ENCODE results near the gene KIF7. TPM values are rescaled to one million over a fixed set of nuclear protein-coding genes. Genes with fewer than 3 reads are reported as not detected.
"Not testable (repeated sequence)": the region's sequence is repeated elsewhere in the genome, so short reads cannot be mapped to it uniquely, and the experiment has no call there.

Gene KIF7
- total RNA-seq, 1 experiment from 2014 or later: 2.7 TPM

GRCh38 chr15:89693091-89693490, 37.8 kb upstream of the KIF7 start:
- ChIA-PET POLR2A (interaction anchor here (0.5 to 0.7 kb wide), 4 partner anchors 9 to 283 kb away, joined by 3 read pairs; no protein-coding TSS in a partner anchor), CTCF (interaction anchor here (0.6 to 0.7 kb wide), 3 partner anchors 14 to 524 kb away, joined by 3 to 4 read pairs (median 3); partner anchors contain the start of gene PLIN1)
- intact Hi-C loops (cut with micrococcal nuclease): loop anchor here (5.0 kb wide), 1 partner anchor 46 kb away; no protein-coding TSS in a partner anchor
- Mint-ChIP-seq H3K27me3 (ENCODE audit: insufficient read depth, unreplicated experiment) (no peaks in the 10 kb centered on the region), H3K27ac (ENCODE audit: low read depth, unreplicated experiment) (no peak overlapping the region), H3K36me3 (ENCODE audit: insufficient read depth, unreplicated experiment) (no peaks in the 10 kb centered on the region), H3K9me3 (ENCODE audit: unreplicated experiment) (no peaks in the 10 kb centered on the region), H3K4me3 (ENCODE audit: unreplicated experiment) (no peak overlapping the region), H3K4me1 (ENCODE audit: insufficient read depth, unreplicated experiment) (peaks cover 5% of the 10 kb centered on the region)
- no TSS peak for BruUV-seq (replicated peaks)
- TF ChIP-seq CTCF (IDR thresholded peaks at IDR 0.05; ENCODE audit: unreplicated experiment): no peak
- DNase-seq (ENCODE audit: unreplicated experiment): no peak

GRCh38 chr15:89690276-89691218, 35.3 kb upstream of the KIF7 start, which contains the start of the genes PEX11A and WDR93:
Gene PEX11A (minus strand): TSS chr15:89690754. CDS start chr15:89690632, 122 bp downstream.
Gene WDR93 (plus strand): TSS chr15:89690811. CDS start chr15:89701747, 10,936 bp downstream.
- ChIA-PET CTCF (interaction anchor here (0.6 to 1.8 kb wide), 4 partner anchors 17 to 184 kb away, joined by 3 to 7 read pairs (median 5); no protein-coding TSS in a partner anchor), POLR2A (interaction anchor here (0.6 to 1.7 kb wide), 2 partner anchors 8 to 10 kb away, joined by 3 to 8 read pairs; no protein-coding TSS in a partner anchor)
- intact Hi-C loops (cut with micrococcal nuclease): loop anchor here (5.0 kb wide), 1 partner anchor 43 kb away; no protein-coding TSS in a partner anchor
- no peaks in the 10 kb centered on the region for H3K27me3 Mint-ChIP-seq (ENCODE audit: insufficient read depth, unreplicated experiment)
- peaks cover 5% of the 10 kb centered on the region for H3K4me1 Mint-ChIP-seq (ENCODE audit: insufficient read depth, unreplicated experiment)
- peak; percentile 82 for DNase-seq (ENCODE audit: unreplicated experiment)
- H3K9me3 Mint-ChIP-seq (ENCODE audit: unreplicated experiment): no peaks in the 10 kb centered on the region
- TSS peak; percentile 56 for BruUV-seq (replicated peaks)
- no peak for TF ChIP-seq CTCF (IDR thresholded peaks at IDR 0.05; ENCODE audit: unreplicated experiment)
- H3K36me3 Mint-ChIP-seq (ENCODE audit: insufficient read depth, unreplicated experiment): no peaks in the 10 kb centered on the region
- peak within 1 kb of the TSS; percentile 78 for H3K4me3 Mint-ChIP-seq (ENCODE audit: unreplicated experiment)
- peak within 1 kb of the TSS; percentile 67 for H3K27ac Mint-ChIP-seq (ENCODE audit: low read depth, unreplicated experiment)

GRCh38 chr15:89689930-89690275, 34.6 kb upstream of the KIF7 start:
- intact Hi-C loops (cut with micrococcal nuclease): loop anchor here (5.0 kb wide), 1 partner anchor 43 kb away; no protein-coding TSS in a partner anchor
- not testable (repeated sequence) for H3K4me1 Mint-ChIP-seq (ENCODE audit: insufficient read depth, unreplicated experiment); DNase-seq (ENCODE audit: unreplicated experiment); BruUV-seq (replicated peaks); H3K9me3 Mint-ChIP-seq (ENCODE audit: unreplicated experiment); H3K36me3 Mint-ChIP-seq (ENCODE audit: insufficient read depth, unreplicated experiment); H3K27me3 Mint-ChIP-seq (ENCODE audit: insufficient read depth, unreplicated experiment)
- peak overlapping the region; percentile 67 for H3K27ac Mint-ChIP-seq (ENCODE audit: low read depth, unreplicated experiment)
- peak overlapping the region; percentile 78 for H3K4me3 Mint-ChIP-seq (ENCODE audit: unreplicated experiment)
- CTCF ChIA-PET: interaction anchor here (0.7 to 0.9 kb wide), 2 partner anchors 27 to 50 kb away, joined by 3 to 4 read pairs; no protein-coding TSS in a partner anchor
- POLR2A ChIA-PET: interaction anchor here (1.7 kb wide), 1 partner anchor 9 kb away, joined by 8 read pairs; no protein-coding TSS in a partner anchor

- Mint-ChIP-seq H3K9me3 (ENCODE audit: unreplicated experiment) (no peaks in the 10 kb centered on the region), H3K4me1 (ENCODE audit: insufficient read depth, unreplicated experiment) (peaks cover 10% of the 10 kb centered on the region), H3K36me3 (ENCODE audit: insufficient read depth, unreplicated experiment) (peaks cover 7% of the 10 kb centered on the region), H3K27ac (ENCODE audit: low read depth, unreplicated experiment) (no peak overlapping the region), H3K4me3 (ENCODE audit: unreplicated experiment) (no peak overlapping the region), H3K27me3 (ENCODE audit: insufficient read depth, unreplicated experiment) (no peaks in the 10 kb centered on the region)
- no peak for TF ChIP-seq CTCF (IDR thresholded peaks at IDR 0.05; ENCODE audit: unreplicated experiment)
- ChIA-PET CTCF (interaction anchor here (0.8 kb wide), 1 partner anchor 40 kb away, joined by 3 read pairs; no protein-coding TSS in a partner anchor), POLR2A (no interaction called here)
- DNase-seq (ENCODE audit: unreplicated experiment): no peak
- BruUV-seq (replicated peaks): no TSS peak
- intact Hi-C loops (cut with micrococcal nuclease): no loop called here
These were observed 31.3 kb upstream of the KIF7 start for GRCh38 chr15:89686522-89686921.

Data from MCF 10A (cell line).